HT1080 (cell line): ENCODE results near the gene KYNU. TPM values are rescaled to one million over a fixed set of nuclear protein-coding genes. Genes with fewer than 3 reads are reported as not detected.
A peak's percentile ranks its signal among the peaks of the same experiment; 100 is the strongest.
"Not testable (repeated sequence)": the region's sequence is repeated elsewhere in the genome, so short reads cannot be mapped to it uniquely, and the experiment has no call there.

Experiments
- DNase-seq: peaks from one replicate; pipeline ENCODE4 v3.0.0-alpha.2; 2015; ENCODE audit warnings: low read depth
- total RNA-seq: library from RNA; depleted of rRNA; stranded (reverse); fragments of >200 nt; shearing (Covaris generic); gene quantifications from 2 replicates; pipeline ENCODE4 v1.2.3, GENCODE V29; 2014

KYNU gene
- total RNA-seq, 1 experiment from 2014 or later: 1.0 TPM

GRCh38 chr2:142997231-142997630 is 119.8 kb downstream of the KYNU start:
- DNase-seq: no peak

- no peak for DNase-seq
These were observed 123.1 kb downstream of the KYNU start for GRCh38 chr2:143000599-143000998.

DNA sequence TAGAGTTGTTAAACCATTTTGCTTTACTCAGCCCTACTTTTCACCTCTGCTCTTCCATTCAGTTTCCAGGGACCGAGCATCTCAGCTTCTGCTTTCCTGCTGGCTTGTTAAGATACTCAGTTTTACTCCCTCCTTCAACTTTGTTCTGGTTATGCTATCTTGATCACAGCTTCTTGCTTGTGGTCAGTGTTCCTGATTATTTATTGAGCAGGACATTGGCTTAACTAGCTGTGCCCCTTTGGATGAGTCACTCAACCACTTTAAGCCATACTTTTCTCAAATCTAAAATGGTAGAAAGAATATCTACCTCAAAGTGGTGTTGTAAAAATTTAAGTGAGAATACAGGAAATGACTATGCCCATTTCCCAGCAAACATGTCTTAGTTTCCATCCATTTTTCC is 124.0 kb downstream of the KYNU start:
- DNase-seq: peak; percentile 28

DNA sequence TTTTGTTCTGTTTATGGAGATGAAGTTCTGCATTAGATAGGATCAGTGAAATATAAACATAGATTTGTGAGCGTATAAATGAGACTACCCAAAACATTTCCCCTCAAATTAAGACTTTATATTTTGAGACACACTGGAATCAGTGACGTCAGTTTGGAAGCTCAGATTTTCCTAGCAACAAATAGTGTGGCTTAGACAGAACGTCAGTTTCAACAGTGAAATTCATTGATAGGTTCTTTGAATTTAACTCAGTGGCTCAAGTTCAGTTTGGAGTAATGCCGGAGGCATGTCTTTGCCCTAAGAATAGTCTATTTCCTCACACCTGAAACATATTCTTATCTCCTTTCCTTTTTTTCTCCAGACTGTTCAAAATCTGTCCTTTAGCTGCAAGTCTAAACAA is 138.2 kb downstream of the KYNU start:
- DNase-seq: no peak

GRCh38 chr2:143026411-143027054 is 149.1 kb downstream of the KYNU start:
- DNase-seq: no peak

DNA sequence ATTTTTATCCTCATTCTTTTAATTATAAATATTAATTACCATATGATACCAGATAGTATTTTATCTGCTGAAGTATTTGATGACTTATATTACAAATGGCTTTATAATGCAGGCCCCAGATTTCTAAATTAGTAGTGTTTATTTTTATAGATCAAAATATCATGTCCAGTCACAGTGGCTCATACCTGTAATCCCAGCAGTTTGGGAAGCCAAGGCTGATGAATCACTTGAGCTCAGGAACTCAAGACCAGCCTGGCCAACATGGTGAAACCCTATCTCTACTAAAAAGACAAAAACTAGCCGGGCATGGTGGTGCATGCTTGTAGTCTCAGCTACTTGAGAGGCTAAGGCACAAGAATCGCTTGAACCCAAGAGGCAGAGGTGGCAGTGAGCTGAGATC is 151.7 kb downstream of the KYNU start:
- peak; percentile 39 for DNase-seq

- no peak for DNase-seq
These were observed 152.7 kb downstream of the KYNU start for GRCh38 chr2:143030127-143030526.

DNA sequence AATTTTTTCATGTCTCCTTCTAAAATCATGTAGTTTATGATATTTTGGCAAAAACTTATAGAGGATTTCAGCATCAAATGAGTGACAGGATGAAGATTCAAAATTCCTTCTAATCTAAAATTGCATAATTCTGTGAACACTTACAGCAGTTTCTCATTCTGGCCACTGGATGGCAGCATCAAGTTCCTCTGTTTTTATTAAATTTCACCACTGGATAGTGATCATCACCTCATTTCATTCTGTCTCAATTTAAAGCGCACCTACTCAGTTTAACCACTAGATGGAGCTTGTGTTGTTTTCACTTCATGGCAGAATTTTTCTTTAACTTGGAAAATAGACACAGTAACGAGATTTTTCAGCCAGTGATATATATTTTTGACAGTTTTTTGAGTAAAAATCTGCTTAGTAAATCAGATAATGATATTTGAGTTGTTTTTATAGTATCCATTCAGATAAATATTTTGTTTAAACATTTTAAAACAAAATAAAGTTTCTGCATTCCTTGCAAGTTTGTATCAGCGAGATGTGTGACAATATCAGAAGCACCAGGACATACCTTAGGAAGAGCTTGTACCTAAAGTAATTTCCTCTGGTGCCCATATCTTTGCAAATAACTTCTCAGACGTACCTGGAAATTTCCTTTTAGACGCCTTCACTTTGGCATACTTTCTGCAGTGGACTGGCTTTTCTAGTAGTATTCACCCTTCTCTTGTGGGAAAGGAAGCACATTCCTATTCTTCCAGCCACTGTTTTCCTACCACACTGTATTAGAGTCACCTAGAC is 157.0 kb downstream of the KYNU start:
- peak; percentile 81 for DNase-seq

DNA sequence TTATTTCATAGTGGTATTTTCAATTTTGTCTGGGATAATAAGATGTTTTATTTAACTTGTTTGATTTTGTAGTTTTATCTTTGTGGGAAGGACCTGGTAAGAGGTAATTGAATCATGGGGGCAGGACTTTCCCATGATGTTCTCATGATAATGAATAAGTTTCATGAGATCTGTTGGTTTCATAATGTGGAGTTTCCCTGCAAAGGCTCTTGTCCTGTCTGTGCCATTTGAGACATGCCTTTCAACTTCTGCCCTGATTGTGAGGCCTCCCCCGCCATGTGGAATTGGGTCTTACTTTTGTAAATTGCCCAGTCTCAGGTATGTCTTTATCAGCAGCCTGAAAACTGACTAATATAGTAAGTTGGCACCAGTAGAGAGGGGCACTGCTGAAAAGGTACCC is 174.0 kb downstream of the KYNU start:
- no peak for DNase-seq

GRCh38 chr2:143053437-143053836 is 176.0 kb downstream of the KYNU start:
- DNase-seq: not testable (repeated sequence)

DNA sequence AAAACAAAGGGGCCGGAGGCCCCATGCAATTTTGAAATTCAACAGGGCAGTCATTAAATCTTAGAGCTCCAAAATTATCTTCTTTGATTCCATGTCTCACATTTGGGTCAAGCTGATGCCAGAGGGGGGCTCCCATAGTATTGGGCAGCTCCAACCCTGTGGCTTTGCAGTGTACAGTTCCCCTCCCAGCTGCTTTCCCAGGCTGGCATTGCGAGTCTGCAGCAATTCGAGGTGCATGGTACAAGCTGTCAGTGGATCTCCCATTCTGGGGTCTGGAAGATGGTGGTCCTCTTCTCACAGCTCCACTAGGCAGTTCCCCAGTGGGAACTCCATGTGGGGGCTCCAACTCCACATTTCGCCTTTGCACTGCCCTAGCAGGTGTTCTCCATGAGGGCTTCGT is 179.1 kb downstream of the KYNU start:
- DNase-seq: no peak

GRCh38 chr2:143058851-143059250 is 181.4 kb downstream of the KYNU start:
- DNase-seq: no peak

- DNase-seq: no peak
These were observed 186.2 kb downstream of the KYNU start for GRCh38 chr2:143063612-143064200.

GRCh38 chr2:143068094-143068493 is 190.6 kb downstream of the KYNU start:
- no peak for DNase-seq

- DNase-seq: no peak
These were observed 191.0 kb downstream of the KYNU start for GRCh38 chr2:143068509-143068908.

GRCh38 chr2:143070704-143071103 is 193.2 kb downstream of the KYNU start:
- no peak for DNase-seq

DNA sequence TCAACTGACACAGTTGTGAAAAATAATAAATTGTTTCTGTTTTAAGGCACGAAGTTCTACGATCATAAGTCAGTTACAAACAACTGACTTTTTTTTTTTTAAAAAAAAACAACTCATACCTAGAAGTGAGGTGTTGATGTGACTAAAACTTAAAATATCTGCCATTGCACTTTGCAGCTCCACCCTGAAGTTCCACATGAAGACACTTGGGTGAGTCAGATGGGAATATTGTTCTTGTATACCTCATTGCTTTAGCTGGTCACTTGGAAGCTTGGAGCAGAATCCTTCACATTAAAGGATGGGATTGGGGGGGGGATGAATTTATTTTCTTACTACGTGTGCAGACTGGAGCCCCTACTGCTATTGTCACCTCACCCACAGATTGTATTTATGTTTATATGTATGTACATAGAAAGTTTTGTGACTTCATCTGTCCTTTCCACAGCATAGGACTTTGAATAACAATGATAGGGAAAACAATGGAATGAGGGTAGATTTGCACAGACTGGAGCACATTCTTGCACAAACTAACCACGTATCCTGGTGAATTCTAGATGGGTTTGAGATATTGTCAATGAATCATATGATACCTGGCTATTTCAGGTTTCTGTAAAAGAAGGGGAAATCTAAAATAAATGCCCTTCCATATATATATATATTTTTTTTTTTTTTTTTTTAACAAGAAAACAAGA is 193.9 kb downstream of the KYNU start:
- peak; percentile 70 for DNase-seq

GRCh38 chr2:143074913-143075312 is 197.4 kb downstream of the KYNU start:
- not testable (repeated sequence) for DNase-seq

DNA sequence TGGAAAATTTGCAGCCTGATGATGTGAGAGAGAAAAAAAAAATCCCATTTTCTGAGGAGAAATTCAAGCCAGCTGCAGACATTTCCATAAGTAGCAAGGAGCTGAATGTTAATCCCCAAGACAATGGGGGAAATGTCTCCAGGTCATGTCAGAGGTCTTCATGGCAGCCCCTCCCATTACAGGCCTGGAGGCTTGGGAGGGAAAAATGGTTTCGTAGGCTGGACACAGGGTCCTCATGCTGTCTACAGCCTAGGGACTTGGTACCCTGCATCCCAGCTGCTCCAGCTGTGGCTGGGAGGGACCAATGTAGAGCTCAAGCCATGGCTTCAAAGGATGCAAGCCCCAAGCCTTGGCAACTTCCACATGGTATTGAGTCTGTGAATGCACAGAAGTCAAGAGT is 198.2 kb downstream of the KYNU start:
- DNase-seq: no peak

GRCh38 chr2:143078104-143078503 is 200.6 kb downstream of the KYNU start:
- DNase-seq: no peak

- DNase-seq: no peak
These were observed 204.2 kb downstream of the KYNU start for GRCh38 chr2:143081616-143082015.

DNA sequence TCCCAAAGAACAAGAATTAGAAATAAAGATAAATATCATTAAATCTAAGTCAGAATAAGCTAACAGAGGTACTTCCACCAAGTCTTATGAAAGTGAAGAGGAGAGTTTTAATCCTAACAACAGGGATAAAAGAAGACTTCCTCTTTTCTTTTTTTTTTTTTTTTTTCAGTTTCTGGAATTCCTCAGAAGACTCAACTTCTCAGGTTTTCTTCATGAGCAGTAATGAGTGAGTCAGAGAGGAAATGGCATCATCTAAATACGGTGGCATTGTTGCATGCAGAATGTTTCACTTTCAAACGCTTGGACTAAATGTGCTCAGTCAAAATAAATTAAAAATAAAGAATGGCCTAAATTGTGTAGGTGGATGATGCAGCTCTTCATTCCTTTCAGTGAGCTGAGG is 206.2 kb downstream of the KYNU start:
- DNase-seq: peak; percentile 80
